Adrenal gland (tissue), 12 donors: ENCODE data around the gene EPN3. TPM values are rescaled to one million over a fixed set of nuclear protein-coding genes. Genes with fewer than 3 reads are reported as not detected.

Source experiments
- DNase-seq, 7 donors: peaks; one replicate each; pipeline ENCODE4 v3.0.0-alpha.2; 2019 to 2020
- H3K27ac ChIP-seq, 5 donors: fragments of 200-600 bp; sonication (generic) in 4 of 5; 1 replicate in 3 of 5; 2 replicates in 2 of 5; pipeline versions ENCODE4 v1.5.1 to v1.8.0; 2016 to 2020; ENCODE audit warnings: mild to moderate bottlenecking in 1 of 5
- H3K27me3 ChIP-seq: fragments of 200-600 bp; 2 replicates; pipeline ENCODE4 v1.8.0; 2021
- H3K36me3 ChIP-seq, 2 donors: fragments of 200-600 bp; replicated peaks in 1 of 2; 1 replicate in 1 of 2; 2 replicates in 1 of 2; pipeline versions ENCODE4 v1.5.1 to v1.8.0; 2018 to 2022
- H3K4me1 ChIP-seq, 2 donors: fragments of 200-600 bp; replicated peaks in 1 of 2; 1 replicate in 1 of 2; 2 replicates in 1 of 2; pipeline versions ENCODE4 v1.5.1 to v1.8.0; 2018 to 2021
- H3K4me3 ChIP-seq, 4 donors: fragments of 200-600 bp; sonication (generic) in 3 of 4; one replicate each; pipeline ENCODE4 v1.5.1; 2016 to 2018
- H3K9me3 ChIP-seq, 3 donors: fragments of 200-600 bp; sonication (generic) in 1 of 3; replicated peaks in 1 of 3; 1 replicate in 2 of 3; 2 replicates in 1 of 3; pipeline versions ENCODE4 v1.5.1 to v1.8.0; 2016 to 2021
- POLR2A ChIP-seq, 2 donors: fragments of 450-650 bp; IDR thresholded peaks; one replicate each; pipeline ENCODE4 v1.6.1; 2017; ENCODE audit warnings: antibody characterized with exemption in 2 of 2, mild to moderate bottlenecking in 2 of 2, moderate library complexity in 1 of 2
- WGBS, 4 donors: extraction: QIAGEN DNeasy Blood & Tissue Kit in 2 of 4; methylation state at CpG; one replicate each; pipeline versions ENCODE4 v1.1.5 to v1.1.7; 2013 to 2017; 5-methylcytosine and 5-hydroxymethylcytosine counted together
- intact Hi-C, 2 donors: fragments of 100-400 bp; cut with DNase I; formaldehyde crosslinking; loops; one replicate each; pipeline versions ENCODE4 v1.14.1 to v1.15.0; 2022 to 2023
- polyA plus RNA-seq, 3 donors: library from polyadenylated mRNA; stranded (reverse); fragments of 200-250 nt in 2 of 3; fragments of 350-450 nt in 1 of 3; fragmentation: Illumina TruSeq in 1 of 3; extraction: RNeasy Lipid Tissue Mini Kit (QIAGEN cat#74804) in 1 of 3; gene quantifications; one replicate each; pipeline ENCODE4 v1.2.3, GENCODE V29; 2013 to 2014
- total RNA-seq, 9 donors: library from RNA; depleted of rRNA in 4 of 9; stranded (reverse); fragments of >200 nt in 4 of 9; fragments of 120-200 nt in 1 of 9; fragmentation: NEBNext Ultra II Directional in 1 of 9; extraction: Animal tissue kit (Norgen Biotek cat#: 25700) in 1 of 9; gene quantifications; one replicate each; pipeline versions ENCODE4 v1.1.0 to v1.2.4, GENCODE V29; 2013 to 2023
- TF ChIP-seq, protein P1 (sequence below), 6 experiments: fragments of 450-650 bp in 4 of 6; fragments of 200-600 bp in 2 of 6; sonication (generic) in 1 of 6; IDR thresholded peaks; 1 replicate in 5 of 6; 2 replicates in 1 of 6; pipeline versions ENCODE4 v1.5.1 to v1.8.0; 2016 to 2021; ENCODE audit warnings: antibody characterized with exemption in 6 of 6, mild to moderate bottlenecking in 2 of 6, moderate library complexity in 1 of 6
- donor health status: healthy with polysubstance abuse.
- donor health status: Bipolar disorder and iron deficiency.
- donor health status: DM: yes; HTN: yes; CAD: no.
- donor health status: DM: no; HTN: no; CAD: no.
- donor health status: DM: no; HTN: no; CAD: no.
- donor health status: DM: yes; HTN: yes; CAD: no.

The EPN3 gene
- total and polyA plus RNA-seq, 12 donors = 1.2 to 96.1 (median 27.9) TPM

DNA sequence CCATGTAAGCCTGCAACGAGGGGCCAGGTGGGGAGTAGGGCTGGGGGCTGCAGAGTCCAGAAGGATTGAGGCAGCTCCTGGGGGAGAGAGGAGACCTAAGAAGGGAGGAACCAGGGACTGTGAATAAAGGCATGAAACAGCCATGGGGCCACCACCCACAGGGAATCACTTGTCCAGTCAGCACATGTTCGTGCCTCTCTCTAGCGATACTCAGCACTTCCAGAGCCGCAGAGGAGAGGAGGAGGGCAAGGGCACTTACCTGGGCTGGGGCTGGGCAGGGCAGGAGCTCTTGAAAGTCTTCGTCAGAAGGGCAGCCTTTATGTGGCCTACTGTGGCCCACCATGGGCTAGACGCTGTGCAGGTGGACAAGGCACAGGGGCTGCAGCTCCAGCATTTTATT lies 52.2 kb downstream of the EPN3 start:
- WGBS, 4 donors = 67 to 92% (median 85%) methylated on average over 4 to 6 of the region's 6 CpGs
- Histone ChIP-seq H3K27ac (no peak overlapping the region), H3K27me3 (no peaks in the 10 kb centered on the region), H3K4me1 (peaks cover 11 to 13% of the 10 kb centered on the region in 2 donors), H3K4me3 (no peak overlapping the region), H3K36me3 (no peaks in the 10 kb centered on the region), H3K9me3 (no peaks in the 10 kb centered on the region)
- TF ChIP-seq, protein P1, sequence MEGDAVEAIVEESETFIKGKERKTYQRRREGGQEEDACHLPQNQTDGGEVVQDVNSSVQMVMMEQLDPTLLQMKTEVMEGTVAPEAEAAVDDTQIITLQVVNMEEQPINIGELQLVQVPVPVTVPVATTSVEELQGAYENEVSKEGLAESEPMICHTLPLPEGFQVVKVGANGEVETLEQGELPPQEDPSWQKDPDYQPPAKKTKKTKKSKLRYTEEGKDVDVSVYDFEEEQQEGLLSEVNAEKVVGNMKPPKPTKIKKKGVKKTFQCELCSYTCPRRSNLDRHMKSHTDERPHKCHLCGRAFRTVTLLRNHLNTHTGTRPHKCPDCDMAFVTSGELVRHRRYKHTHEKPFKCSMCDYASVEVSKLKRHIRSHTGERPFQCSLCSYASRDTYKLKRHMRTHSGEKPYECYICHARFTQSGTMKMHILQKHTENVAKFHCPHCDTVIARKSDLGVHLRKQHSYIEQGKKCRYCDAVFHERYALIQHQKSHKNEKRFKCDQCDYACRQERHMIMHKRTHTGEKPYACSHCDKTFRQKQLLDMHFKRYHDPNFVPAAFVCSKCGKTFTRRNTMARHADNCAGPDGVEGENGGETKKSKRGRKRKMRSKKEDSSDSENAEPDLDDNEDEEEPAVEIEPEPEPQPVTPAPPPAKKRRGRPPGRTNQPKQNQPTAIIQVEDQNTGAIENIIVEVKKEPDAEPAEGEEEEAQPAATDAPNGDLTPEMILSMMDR (IDR thresholded peaks at IDR 0.05) = no peak
- no peak for TF ChIP-seq POLR2A (IDR thresholded peaks at IDR 0.05)
- DNase-seq = no peak
- intact Hi-C loops = no loop called here

DNA sequence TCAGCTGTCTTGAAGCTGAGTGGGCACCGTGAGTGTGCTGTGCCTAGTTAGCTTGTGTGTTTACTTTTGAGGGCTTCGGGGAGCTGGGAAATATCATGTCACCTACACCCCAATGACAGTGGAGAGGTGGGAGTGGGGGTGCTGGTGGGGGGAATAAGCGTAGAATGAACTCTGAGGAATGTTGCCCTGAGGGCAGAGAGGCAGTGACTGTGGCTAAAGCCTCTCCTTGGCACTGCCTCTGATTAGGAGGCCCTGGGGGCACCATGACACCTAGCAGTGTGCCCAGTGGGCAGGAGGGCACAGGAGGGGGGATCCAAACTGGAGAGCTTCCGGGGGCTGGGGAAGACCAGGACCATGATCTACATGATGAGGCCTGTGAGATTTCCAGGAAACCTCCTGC lies 52.8 kb downstream of the EPN3 start:
- WGBS, 4 donors = 86 to 100% (median 92%) methylated on average over 2 to 4 of the region's 4 CpGs
- H3K4me1 ChIP-seq = peaks cover 11 to 13% of the 10 kb centered on the region in 2 donors
- H3K27ac ChIP-seq = no peak overlapping the region
- no peak overlapping the region for H3K4me3 ChIP-seq
- DNase-seq = no peak
- no peaks in the 10 kb centered on the region for H3K27me3 ChIP-seq
- TF ChIP-seq, protein P1 (IDR thresholded peaks at IDR 0.05) = no peak
- TF ChIP-seq POLR2A (IDR thresholded peaks at IDR 0.05) = no peak
- H3K9me3 ChIP-seq = no peaks in the 10 kb centered on the region
- no peaks in the 10 kb centered on the region for H3K36me3 ChIP-seq
- intact Hi-C loops = no loop called here

DNA sequence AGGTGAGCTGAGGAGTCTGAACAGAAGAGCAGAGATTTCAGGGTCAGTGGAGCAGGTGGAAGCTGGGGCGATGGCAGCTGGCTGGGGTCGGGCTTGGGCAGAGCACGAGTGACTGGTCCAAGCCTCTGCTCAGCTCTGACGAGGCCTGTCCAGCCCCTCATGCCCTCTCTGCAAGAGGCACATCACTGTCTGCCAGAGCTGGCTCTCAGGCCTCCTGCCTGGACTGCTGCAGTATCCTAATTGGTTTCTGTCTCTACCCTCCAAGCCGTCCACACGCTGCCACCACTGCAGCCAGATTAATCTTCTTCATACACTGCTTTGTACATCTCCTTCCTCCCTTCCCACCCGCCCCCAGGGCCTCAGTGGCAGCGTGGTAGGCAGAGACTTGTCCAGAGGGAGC lies 53.4 kb downstream of the EPN3 start:
- TF ChIP-seq, protein P1 (IDR thresholded peaks at IDR 0.05) = no peak
- TF ChIP-seq POLR2A (IDR thresholded peaks at IDR 0.05) = no peak
- 82 to 90% (median 86%) methylated on average over 5 to 8 of the region's 8 CpGs for WGBS, 4 donors
- Histone ChIP-seq H3K36me3 (no peaks in the 10 kb centered on the region), H3K4me3 (no peak overlapping the region), H3K4me1 (peaks cover 11 to 13% of the 10 kb centered on the region in 2 donors), H3K9me3 (no peaks in the 10 kb centered on the region), H3K27me3 (no peaks in the 10 kb centered on the region), H3K27ac (no peak overlapping the region)
- intact Hi-C loops = no loop called here
- no peak for DNase-seq

DNA sequence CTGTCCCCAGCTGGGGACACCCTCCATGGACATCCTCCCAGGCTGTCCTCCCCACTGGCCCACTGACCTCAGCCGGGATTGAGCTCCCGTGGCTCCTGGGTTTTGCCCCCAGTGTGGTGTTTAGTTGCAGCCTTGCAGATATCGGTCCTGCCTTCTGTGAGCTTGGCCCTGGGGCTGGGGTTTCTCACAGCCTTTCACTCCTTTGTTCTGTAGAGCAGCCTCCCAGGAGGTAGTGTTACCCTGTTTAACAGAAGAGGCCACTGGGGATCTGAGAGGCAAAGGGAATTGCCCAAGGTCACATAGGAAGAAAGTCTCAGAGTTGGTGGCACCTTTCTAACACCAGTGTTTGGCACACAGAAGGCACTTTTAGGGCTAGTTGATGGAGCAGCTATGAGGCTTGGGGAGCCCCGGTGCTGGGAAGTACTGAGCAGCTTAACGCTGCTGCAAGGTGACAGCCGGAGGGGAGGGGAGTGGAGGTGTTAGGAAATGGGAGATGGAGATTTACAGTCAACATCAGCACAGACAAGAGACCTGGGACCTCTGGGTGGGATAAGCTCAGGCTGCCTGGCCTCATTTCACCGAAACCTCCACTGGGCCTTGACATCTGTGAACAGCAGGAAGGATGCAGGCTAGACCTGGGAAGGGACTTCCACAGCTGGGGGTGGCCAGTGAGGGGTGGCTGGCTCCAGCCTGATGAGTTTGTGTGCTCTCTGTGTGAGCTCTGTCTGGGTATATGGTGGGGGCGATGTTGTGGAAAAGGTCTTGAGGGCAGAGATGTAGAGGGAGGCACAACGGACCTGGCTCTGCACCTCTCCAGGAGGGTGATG lies 54.1 kb downstream of the EPN3 start:
- WGBS, 4 donors = 89 to 95% (median 92%) methylated on average over 9 of the region's 9 CpGs
- H3K36me3 ChIP-seq = no peaks in the 10 kb centered on the region
- TF ChIP-seq, protein P1 (IDR thresholded peaks at IDR 0.05) = no peak
- TF ChIP-seq POLR2A (IDR thresholded peaks at IDR 0.05) = no peak
- no peak for DNase-seq
- no peaks in the 10 kb centered on the region for H3K9me3 ChIP-seq
- no peak overlapping the region for H3K4me3 ChIP-seq
- H3K4me1 ChIP-seq = peaks cover 11 to 13% of the 10 kb centered on the region in 2 donors
- H3K27ac ChIP-seq = no peak overlapping the region
- H3K27me3 ChIP-seq = no peaks in the 10 kb centered on the region
- intact Hi-C loops = no loop called here
